Lung (tissue), 12 donors: ENCODE results near the gene SEMA5A. TPM values are rescaled to one million over a fixed set of nuclear protein-coding genes. Genes with fewer than 3 reads are reported as not detected.
A peak's percentile ranks its signal among the peaks of the same experiment; 100 is the strongest.

Experiments
- ATAC-seq: fragments of 200-7000 bp; cut with Tn5 transposase; one replicate; pipeline ENCODE4 v1.9.1; 2020; ENCODE audit warnings: moderate number of reproducible peaks; ENCODE audit not compliant: insufficient read depth, low FRiP score
- DNase-seq, 3 donors: peaks; one replicate each; pipeline ENCODE4 v3.0.0-alpha.2; 2013 to 2017
- H3K27ac ChIP-seq, 2 donors: one replicate each; pipeline ENCODE4 v1.5.1; 2013; ENCODE audit warnings: mild to moderate bottlenecking in 2 of 2, moderate library complexity in 2 of 2, control low read depth in 1 of 2, inconsistent platforms in 1 of 2, low read depth in 1 of 2, low read length in 1 of 2
- H3K27me3 ChIP-seq, 3 donors: one replicate each; pipeline ENCODE4 v1.5.1; 2013; ENCODE audit warnings: low read length in 2 of 3; ENCODE audit not compliant: control insufficient read depth in 3 of 3, insufficient read depth in 3 of 3
- H3K36me3 ChIP-seq, 4 donors: one replicate each; pipeline ENCODE4 v1.5.1; 2013; ENCODE audit warnings: low read length in 4 of 4, mild to moderate bottlenecking in 1 of 4, moderate library complexity in 1 of 4; ENCODE audit not compliant: control insufficient read depth in 4 of 4, insufficient read depth in 4 of 4
- H3K4me1 ChIP-seq, 5 donors: one replicate each; pipeline ENCODE4 v1.5.1; 2013; ENCODE audit warnings: low read length in 5 of 5, mild to moderate bottlenecking in 2 of 5, moderate library complexity in 1 of 5; ENCODE audit not compliant: control insufficient read depth in 5 of 5, insufficient read depth in 5 of 5
- H3K4me3 ChIP-seq: one replicate; pipeline ENCODE4 v1.5.1; 2013; ENCODE audit warnings: mild to moderate bottlenecking, control low read depth, moderate library complexity
- H3K9ac ChIP-seq, 2 donors: one replicate each; pipeline ENCODE4 v1.5.1; 2013; ENCODE audit warnings: low read length in 2 of 2, control low read depth in 1 of 2; ENCODE audit not compliant: insufficient read depth in 1 of 2
- H3K9me3 ChIP-seq, 4 donors: one replicate each; pipeline ENCODE4 v1.5.1; 2013; ENCODE audit warnings: low read length in 3 of 4, mild to moderate bottlenecking in 1 of 4, moderate library complexity in 1 of 4; ENCODE audit not compliant: control insufficient read depth in 4 of 4, insufficient read depth in 3 of 4
- WGBS, 2 donors: extraction: QIAGEN DNeasy Blood & Tissue Kit; methylation state at CpG; one replicate each; pipeline ENCODE4 v1.1.7; 2013; 5-methylcytosine and 5-hydroxymethylcytosine counted together
- polyA plus RNA-seq, 2 donors: library from polyadenylated mRNA; stranded (reverse); fragments of 200-250 nt; gene quantifications; one replicate each; pipeline ENCODE4 v1.2.1, GENCODE V29; 2013
- total RNA-seq, 2 donors: library from RNA; depleted of rRNA in 1 of 2; stranded (reverse); fragments of >200 nt in 1 of 2; gene quantifications; one replicate each; pipeline ENCODE4 v1.2.1, GENCODE V29; 2014 to 2021
- TF ChIP-seq, protein P1 (sequence below): IDR thresholded peaks from 2 replicates; pipeline ENCODE4 v1.5.1; 2012; ENCODE audit warnings: mild to moderate bottlenecking; ENCODE audit errors: control extremely low read depth, extremely low read depth
- donor health status: control.
- donor health status: control.
- donor health status: Bipolar disorder and iron deficiency.
- donor health status: healthy.
- donor health status: DM: yes; HTN: yes; CAD: no.

SEMA5A gene
- total and polyA plus RNA-seq, 4 donors = 3.1 to 44.9 (median 13.7) TPM

DNA sequence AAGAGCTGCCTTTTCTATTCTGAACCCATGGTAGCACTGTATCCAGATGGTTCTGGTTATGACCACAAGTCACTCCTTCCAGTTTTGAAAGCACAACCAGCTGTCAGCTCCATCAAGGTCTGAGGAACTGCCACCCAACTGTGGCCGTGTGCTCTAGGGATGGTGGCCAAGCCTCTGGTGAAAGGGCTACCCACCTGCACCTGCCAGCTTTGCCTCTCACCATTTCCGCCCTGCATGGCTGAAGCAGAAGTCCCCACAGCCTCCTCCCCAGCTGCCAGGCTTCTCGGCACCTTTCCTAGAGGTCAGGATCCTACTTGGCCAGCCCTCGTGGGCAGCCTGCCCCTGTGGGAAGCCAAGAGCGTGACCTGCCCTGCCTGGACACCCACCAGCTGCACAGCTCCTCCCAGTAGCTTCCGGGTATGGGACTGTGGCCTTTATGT lies 16.8 kb downstream of the SEMA5A start:
- TF ChIP-seq, protein P1, sequence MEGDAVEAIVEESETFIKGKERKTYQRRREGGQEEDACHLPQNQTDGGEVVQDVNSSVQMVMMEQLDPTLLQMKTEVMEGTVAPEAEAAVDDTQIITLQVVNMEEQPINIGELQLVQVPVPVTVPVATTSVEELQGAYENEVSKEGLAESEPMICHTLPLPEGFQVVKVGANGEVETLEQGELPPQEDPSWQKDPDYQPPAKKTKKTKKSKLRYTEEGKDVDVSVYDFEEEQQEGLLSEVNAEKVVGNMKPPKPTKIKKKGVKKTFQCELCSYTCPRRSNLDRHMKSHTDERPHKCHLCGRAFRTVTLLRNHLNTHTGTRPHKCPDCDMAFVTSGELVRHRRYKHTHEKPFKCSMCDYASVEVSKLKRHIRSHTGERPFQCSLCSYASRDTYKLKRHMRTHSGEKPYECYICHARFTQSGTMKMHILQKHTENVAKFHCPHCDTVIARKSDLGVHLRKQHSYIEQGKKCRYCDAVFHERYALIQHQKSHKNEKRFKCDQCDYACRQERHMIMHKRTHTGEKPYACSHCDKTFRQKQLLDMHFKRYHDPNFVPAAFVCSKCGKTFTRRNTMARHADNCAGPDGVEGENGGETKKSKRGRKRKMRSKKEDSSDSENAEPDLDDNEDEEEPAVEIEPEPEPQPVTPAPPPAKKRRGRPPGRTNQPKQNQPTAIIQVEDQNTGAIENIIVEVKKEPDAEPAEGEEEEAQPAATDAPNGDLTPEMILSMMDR = no peak
- Histone ChIP-seq H3K9ac (no peak overlapping the region), H3K36me3 (no peaks in the 10 kb centered on the region), H3K9me3 (no peaks in the 10 kb centered on the region), H3K27me3 (no peaks in the 10 kb centered on the region), H3K4me1 (peaks cover 0 to 9% (median 0%) of the 10 kb centered on the region in 5 donors), H3K4me3 (no peak overlapping the region), H3K27ac (peak overlapping the region in 1 of 2 donors; percentile 1)
- WGBS, 2 donors = 74 to 78% methylated on average over 6 of the region's 6 CpGs
- no peak for DNase-seq
- no peak for ATAC-seq

DNA sequence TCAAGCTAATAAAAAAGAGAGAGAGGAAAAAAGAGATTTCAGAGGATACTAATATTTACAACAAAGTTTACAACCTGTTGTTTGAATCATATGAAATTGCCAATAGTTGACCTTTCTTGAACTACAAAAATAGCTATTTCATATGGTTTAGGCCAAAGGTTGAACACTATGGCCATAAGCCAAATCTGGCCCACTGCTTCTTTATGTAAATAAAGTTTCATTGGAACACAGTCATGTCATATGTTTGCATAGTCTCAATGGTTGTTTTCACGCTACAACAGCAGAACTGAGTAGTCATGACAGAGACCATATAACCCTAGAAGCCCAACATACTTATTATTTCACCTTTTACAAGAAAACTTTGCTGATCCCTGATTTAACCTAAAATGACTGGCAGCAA lies 20.9 kb downstream of the SEMA5A start:
- Histone ChIP-seq H3K27ac (no peak overlapping the region), H3K9me3 (no peaks in the 10 kb centered on the region), H3K9ac (no peak overlapping the region), H3K27me3 (no peaks in the 10 kb centered on the region), H3K36me3 (no peaks in the 10 kb centered on the region), H3K4me1 (peaks cover 0 to 8% (median 4%) of the 10 kb centered on the region in 5 donors), H3K4me3 (no peak overlapping the region)
- DNase-seq (no peak), ATAC-seq (no peak)
- WGBS, 2 donors = 83 to 87% methylated on average over 1 of the region's 1 CpG
- TF ChIP-seq, protein P1 = no peak

DNA sequence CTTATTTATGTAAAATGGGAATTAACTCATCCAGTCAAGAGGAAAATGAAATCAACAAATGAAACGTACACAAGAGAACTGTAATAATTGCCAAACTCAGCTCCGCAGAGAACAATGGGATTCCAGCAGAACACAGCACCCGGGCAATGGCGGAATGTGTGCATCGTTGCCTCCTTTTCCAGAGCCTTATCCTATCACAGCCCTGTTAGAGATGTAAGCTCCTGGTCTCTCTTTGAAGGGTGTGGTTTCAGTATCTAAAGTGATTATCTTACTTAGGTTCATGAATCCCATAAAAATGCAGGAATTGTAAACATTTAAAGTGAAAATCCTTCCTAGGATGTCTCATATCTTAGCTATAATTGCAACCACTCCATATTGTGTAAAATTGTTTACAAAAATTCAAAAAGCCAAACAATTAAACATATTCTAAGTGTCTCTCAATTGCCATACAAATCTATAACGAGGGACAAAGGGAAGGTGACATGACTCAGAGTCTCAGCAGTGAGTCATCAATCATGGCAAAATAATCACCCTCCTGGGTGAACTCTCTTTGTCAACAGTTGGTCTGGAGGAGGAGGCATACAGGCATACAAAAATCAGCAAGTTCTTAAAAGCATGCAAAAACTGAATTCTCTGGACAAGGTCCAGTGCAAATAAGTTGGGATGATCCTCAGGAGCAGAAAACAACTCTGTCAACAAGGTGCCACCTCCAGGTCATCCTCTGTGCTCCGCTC lies 22.6 kb downstream of the SEMA5A start:
- peak overlapping the region in 1 of 2 donors; percentile 36 for H3K27ac ChIP-seq
- ATAC-seq (no peak), DNase-seq (no peak)
- H3K4me1 ChIP-seq = peaks cover 0 to 22% (median 9%) of the 10 kb centered on the region in 5 donors
- H3K4me3 ChIP-seq = no peak overlapping the region
- no peaks in the 10 kb centered on the region for H3K36me3 ChIP-seq
- 74 to 84% methylated on average over 7 of the region's 7 CpGs for WGBS, 2 donors
- TF ChIP-seq, protein P1 = no peak
- H3K9ac ChIP-seq = no peak overlapping the region
- no peaks in the 10 kb centered on the region for H3K27me3 ChIP-seq
- no peaks in the 10 kb centered on the region for H3K9me3 ChIP-seq
